Measurements from ENCODE around the gene DPM3. TPM values are rescaled to one million over a fixed set of nuclear protein-coding genes. Genes with fewer than 3 reads are reported as not detected.

The DPM3 gene
- total and polyA plus RNA-seq, 9 of the 15 experiments (the other 6 are each of a cell fraction or from before 2014, with no cell fraction given): 3.7 to 120 (median 36.4) TPM

DNA sequence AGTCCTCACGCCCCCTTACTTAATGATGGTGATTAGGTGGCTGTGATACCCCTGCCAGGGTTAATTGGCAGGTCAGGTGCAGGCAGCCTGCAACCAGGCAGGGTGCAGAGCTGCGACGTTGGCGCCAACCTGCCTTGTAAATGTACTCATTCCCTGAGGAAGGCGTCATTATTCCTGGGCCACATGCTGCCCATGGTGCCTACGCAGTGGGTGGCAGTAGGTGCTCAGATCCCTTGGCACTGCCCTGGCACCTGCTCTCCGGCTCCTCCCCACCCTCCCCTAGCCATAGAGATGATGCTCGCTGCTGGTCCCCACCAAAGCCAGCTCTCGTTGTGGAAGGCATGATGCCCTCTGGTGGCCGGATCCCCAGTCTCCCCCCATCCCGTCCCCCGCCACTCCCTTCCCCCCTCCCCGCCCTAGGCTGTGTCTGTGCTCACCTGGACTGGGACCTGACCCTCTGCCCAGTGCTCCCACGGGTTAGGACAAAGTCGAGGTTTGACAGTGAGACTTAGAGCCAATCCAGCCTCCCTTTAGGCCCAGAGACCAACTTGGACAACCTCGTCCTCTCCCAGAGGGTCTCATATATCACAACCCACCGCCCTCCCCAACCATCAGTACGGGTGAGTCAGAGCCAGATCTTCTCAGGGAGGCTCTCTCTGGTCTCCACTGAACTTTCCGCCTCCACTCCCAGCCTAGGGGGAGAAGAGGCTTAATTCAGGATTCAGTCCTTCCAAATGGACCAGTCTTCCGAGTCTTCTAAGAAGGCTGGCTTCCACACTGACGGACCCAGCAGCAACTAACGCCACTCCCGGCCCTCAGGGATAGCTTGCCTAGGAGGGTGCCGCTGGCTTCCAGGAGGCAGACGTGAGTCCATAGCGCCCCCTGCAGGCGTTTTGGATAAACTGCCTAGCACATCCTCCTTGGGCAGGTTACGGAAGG is 27.1 kb upstream of the DPM3 start:
- DNase-seq (ENCODE audit: extremely low read depth in 1 of 4, low spot score in 3 of 4): peak; percentile 83 to 95 (median 86)
- H3K36me3 ChIP-seq (ENCODE audit: control insufficient read depth, insufficient read depth, low read length): peaks cover 35% of the 10 kb centered on the region
- peak overlapping the region; percentile 94 for H2AFZ ChIP-seq (ENCODE audit: low read depth, low read length)
- no peak overlapping the region; the same call in 2 of the 3 replicates for H3K27ac ChIP-seq (ENCODE audit: extremely low read depth, low read depth, low read length)
- H3K79me2 ChIP-seq (ENCODE audit: control insufficient read depth, insufficient read depth, low read length): peaks cover 9% of the 10 kb centered on the region
- H3K4me3 ChIP-seq: peak overlapping the region; percentile 13; the same call in 1 of the 2 replicates
- no peaks in the 10 kb centered on the region for H3K9me3 ChIP-seq (replicated peaks; ENCODE audit: control insufficient read depth, insufficient read depth, low read depth, low read length)
- intact Hi-C loops (cut with micrococcal nuclease): loop anchor here (1.0 to 5.0 kb wide), 2 partner anchors 55 to 76 kb away; no protein-coding TSS in a partner anchor
- no peaks in the 10 kb centered on the region for H3K9me1 ChIP-seq (ENCODE audit: control insufficient read depth, insufficient read depth, low read length)
- 14% methylated on average over 21 of the region's 28 CpGs for WGBS (ENCODE audit: insufficient coverage, low coverage, missing lambda C conversion rate)
- FAIRE-seq: peak; percentile 96
- ChIA-PET POLR2A (interaction anchor here (0.6 to 1.4 kb wide), 7 partner anchors 11 to 116 kb away, joined by 3 to 9 read pairs (median 4); partner anchors contain the start of gene ADAM15), CTCF (ENCODE audit: low intra/inter-chr PET ratio) (interaction anchor here (0.5 to 4.4 kb wide), 7 partner anchors 47 to 421 kb away, joined by 3 to 59 read pairs (median 17); no protein-coding TSS in a partner anchor)
- no peaks in the 10 kb centered on the region for H4K20me1 ChIP-seq (replicated peaks; ENCODE audit: control insufficient read depth, insufficient read depth, low read length)
- peak; percentile 93 for ATAC-seq
- H3K4me1 ChIP-seq (replicated peaks in 1 of 2; ENCODE audit: control insufficient read depth in 2 of 2, insufficient read depth in 2 of 2, low read length in 2 of 2): peaks cover 10 to 11% of the 10 kb centered on the region in 2 experiments; a peak in 4 of 5 replicates
- peak overlapping the region; percentile 41 to 85; a peak in 3 of 4 replicates for H3K9ac ChIP-seq (ENCODE audit: insufficient read depth in 1 of 2, low read depth in 2 of 2, low read length in 2 of 2)
- no peaks in the 10 kb centered on the region for H3K27me3 ChIP-seq (ENCODE audit: control insufficient read depth in 2 of 2, insufficient read depth in 2 of 2, low read length in 2 of 2)
- in situ Hi-C loops (cut with MboI): loop anchor here (5.0 kb wide), 1 partner anchor 75 kb away; no protein-coding TSS in a partner anchor
- peak overlapping the region; percentile 87 for H3K4me2 ChIP-seq (ENCODE audit: insufficient read depth, low read length)
- no TSS peak for BruUV-seq (replicated peaks)
- no peak for TF ChIP-seq RBM39 (optimal IDR thresholded peaks at IDR 0.05; ENCODE audit: low read depth, low read length)
- TF ChIP-seq FOSL1 (tag; conservative IDR thresholded peaks at IDR 0.05): peak; percentile 45; the same call in 1 of the 2 replicates
- no peak for TF ChIP-seq HIVEP1 (CRISPR knock-in tag; IDR thresholded peaks at IDR 0.05)
- TF ChIP-seq, protein P1, sequence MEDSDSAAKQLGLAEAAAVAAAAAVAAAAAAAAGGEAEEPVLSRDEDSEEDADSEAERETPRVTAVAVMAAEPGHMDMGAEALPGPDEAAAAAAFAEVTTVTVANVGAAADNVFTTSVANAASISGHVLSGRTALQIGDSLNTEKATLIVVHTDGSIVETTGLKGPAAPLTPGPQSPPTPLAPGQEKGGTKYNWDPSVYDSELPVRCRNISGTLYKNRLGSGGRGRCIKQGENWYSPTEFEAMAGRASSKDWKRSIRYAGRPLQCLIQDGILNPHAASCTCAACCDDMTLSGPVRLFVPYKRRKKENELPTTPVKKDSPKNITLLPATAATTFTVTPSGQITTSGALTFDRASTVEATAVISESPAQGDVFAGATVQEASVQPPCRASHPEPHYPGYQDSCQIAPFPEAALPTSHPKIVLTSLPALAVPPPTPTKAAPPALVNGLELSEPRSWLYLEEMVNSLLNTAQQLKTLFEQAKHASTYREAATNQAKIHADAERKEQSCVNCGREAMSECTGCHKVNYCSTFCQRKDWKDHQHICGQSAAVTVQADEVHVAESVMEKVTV (CRISPR knock-in tag; IDR thresholded peaks at IDR 0.05): peak; percentile 95
- TF ChIP-seq CXXC5 (CRISPR knock-in tag; IDR thresholded peaks at IDR 0.05): peak; percentile 40
- TF ChIP-seq HDAC6 (IDR thresholded peaks at IDR 0.05; ENCODE audit: low read depth, low read length): no peak
- no peak for TF ChIP-seq ZNF778 (CRISPR knock-in tag; IDR thresholded peaks at IDR 0.05)
- peak; percentile 42; the same call in 1 of the 2 replicates for TF ChIP-seq SP1 (CRISPR knock-in tag; IDR thresholded peaks at IDR 0.05)
- peak; percentile 44 for TF ChIP-seq TBP (optimal IDR thresholded peaks at IDR 0.05; ENCODE audit: low read depth, low read length)
- peak in 1 of 2 experiments; percentile 42; a peak in 1 of 4 replicates for TF ChIP-seq TEAD1 (CRISPR knock-in tag; IDR thresholded peaks at IDR 0.05)
- no peak for TF ChIP-seq ZNF124 (CRISPR knock-in tag; IDR thresholded peaks at IDR 0.05)
- TF ChIP-seq TCF3 (CRISPR knock-in tag; IDR thresholded peaks at IDR 0.05): peak; percentile 33; the same call in 1 of the 2 replicates
- TF ChIP-seq BRD9 (IDR thresholded peaks at IDR 0.05; ENCODE audit: low read depth, partially characterized antibody): peak; percentile 50
- TF ChIP-seq, protein P2, sequence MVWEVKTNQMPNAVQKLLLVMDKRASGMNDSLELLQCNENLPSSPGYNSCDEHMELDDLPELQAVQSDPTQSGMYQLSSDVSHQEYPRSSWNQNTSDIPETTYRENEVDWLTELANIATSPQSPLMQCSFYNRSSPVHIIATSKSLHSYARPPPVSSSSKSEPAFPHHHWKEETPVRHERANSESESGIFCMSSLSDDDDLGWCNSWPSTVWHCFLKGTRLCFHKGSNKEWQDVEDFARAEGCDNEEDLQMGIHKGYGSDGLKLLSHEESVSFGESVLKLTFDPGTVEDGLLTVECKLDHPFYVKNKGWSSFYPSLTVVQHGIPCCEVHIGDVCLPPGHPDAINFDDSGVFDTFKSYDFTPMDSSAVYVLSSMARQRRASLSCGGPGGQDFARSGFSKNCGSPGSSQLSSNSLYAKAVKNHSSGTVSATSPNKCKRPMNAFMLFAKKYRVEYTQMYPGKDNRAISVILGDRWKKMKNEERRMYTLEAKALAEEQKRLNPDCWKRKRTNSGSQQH (CRISPR knock-in tag; IDR thresholded peaks at IDR 0.05): no peak
- TF ChIP-seq DACH1 (IDR thresholded peaks at IDR 0.05; ENCODE audit: partially characterized antibody): no peak
- TF ChIP-seq ZFP36 (IDR thresholded peaks at IDR 0.05; ENCODE audit: low read depth, low read length, partially characterized antibody): peak; percentile 51
- peak; percentile 98 to 99 for TF ChIP-seq RAD21 (CRISPR knock-in tag; conservative IDR thresholded peaks at IDR 0.05 in 1 of 2, IDR thresholded peaks at IDR 0.05 in 1 of 2)
- no peak for TF ChIP-seq ZNF830 (CRISPR knock-in tag; IDR thresholded peaks at IDR 0.05)
- TF ChIP-seq BCOR (IDR thresholded peaks at IDR 0.05): peak; percentile 10; the same call in 1 of the 2 replicates

All from K562 (cell line).